ENCODE results near the gene LRRN2. TPM values are rescaled to one million over a fixed set of nuclear protein-coding genes. Genes with fewer than 3 reads are reported as not detected.

LRRN2 gene
- total RNA-seq, 2 donors from 2014 or later, result 11.4 to 16.2 TPM

GRCh38 chr1:204627436-204627835 lies 58.1 kb downstream of the LRRN2 start:
- peaks cover 9% of the 10 kb centered on the region for H3K4me1 Mint-ChIP-seq

GRCh38 chr1:204626381-204626780 lies 59.2 kb downstream of the LRRN2 start:
- H3K4me1 Mint-ChIP-seq, result peaks cover 9% of the 10 kb centered on the region
- H3K27me3 Mint-ChIP-seq (ENCODE audit: insufficient read depth), result no peaks in the 10 kb centered on the region
- H3K4me3 ChIP-seq (ENCODE audit: low read length), result no peak overlapping the region
- peaks cover 16% of the 10 kb centered on the region for H3K4me1 ChIP-seq (ENCODE audit: control insufficient read depth, insufficient read depth, low read length)
- H3K9me3 ChIP-seq (ENCODE audit: control insufficient read depth, low read length), result peaks cover 9% of the 10 kb centered on the region
- H3K27ac Mint-ChIP-seq, result no peak overlapping the region
- no peaks in the 10 kb centered on the region for H3K27me3 ChIP-seq (ENCODE audit: control insufficient read depth, insufficient read depth, low read length, poor library complexity, severe bottlenecking)
- peaks cover 11% of the 10 kb centered on the region for H3K36me3 Mint-ChIP-seq (ENCODE audit: low read depth)
- 85 to 89% methylated on average over 7 of the region's 7 CpGs for WGBS, 2 experiments (ENCODE audit: insufficient coverage in 1 of 2, insufficient read length in 1 of 2)
- no peak for TF ChIP-seq CTCF (conservative IDR thresholded peaks at IDR 0.05)
- H3K9ac ChIP-seq (ENCODE audit: extremely low read depth, low read length, poor library complexity, severe bottlenecking), result no peak overlapping the region
- H3K9me3 Mint-ChIP-seq, result peaks cover 8% of the 10 kb centered on the region
- H3K4me3 Mint-ChIP-seq, result no peak overlapping the region
- H3K36me3 ChIP-seq (ENCODE audit: control insufficient read depth, insufficient read depth, low read length), result no peaks in the 10 kb centered on the region
- H3K27ac ChIP-seq (ENCODE audit: low read depth, low read length), result no peak overlapping the region
- no peak for DNase-seq

More at GRCh38 chr1:204627436-204627835, 58.1 kb downstream of the LRRN2 start:
- Histone ChIP-seq H3K4me1 (ENCODE audit: control insufficient read depth, insufficient read depth, low read length) (peaks cover 16% of the 10 kb centered on the region), H3K27ac (ENCODE audit: low read depth, low read length) (no peak overlapping the region), H3K9ac (ENCODE audit: extremely low read depth, low read length, poor library complexity, severe bottlenecking) (no peak overlapping the region), H3K27me3 (ENCODE audit: control insufficient read depth, insufficient read depth, low read length, poor library complexity, severe bottlenecking) (no peaks in the 10 kb centered on the region), H3K36me3 (ENCODE audit: control insufficient read depth, insufficient read depth, low read length) (no peaks in the 10 kb centered on the region), H3K4me3 (ENCODE audit: low read length) (no peak overlapping the region), H3K9me3 (ENCODE audit: control insufficient read depth, low read length) (peaks cover 9% of the 10 kb centered on the region)
- Mint-ChIP-seq H3K4me3 (no peak overlapping the region), H3K27ac (peak overlapping the region; percentile 29), H3K9me3 (peaks cover 8% of the 10 kb centered on the region), H3K36me3 (ENCODE audit: low read depth) (peaks cover 14% of the 10 kb centered on the region), H3K27me3 (ENCODE audit: insufficient read depth) (no peaks in the 10 kb centered on the region)
- WGBS, 2 experiments (ENCODE audit: insufficient coverage in 1 of 2, insufficient read length in 1 of 2), result 89 to 94% methylated on average over 4 of the region's 4 CpGs
- TF ChIP-seq CTCF (conservative IDR thresholded peaks at IDR 0.05), result no peak
- DNase-seq, result no peak

GRCh38 chr1:204624631-204625216 lies 60.8 kb downstream of the LRRN2 start:
- H3K9ac ChIP-seq (ENCODE audit: extremely low read depth, low read length, poor library complexity, severe bottlenecking), result no peak overlapping the region
- peak; percentile 63 for DNase-seq
- H3K27me3 ChIP-seq (ENCODE audit: control insufficient read depth, insufficient read depth, low read length, poor library complexity, severe bottlenecking), result no peaks in the 10 kb centered on the region
- no peaks in the 10 kb centered on the region for H3K36me3 ChIP-seq (ENCODE audit: control insufficient read depth, insufficient read depth, low read length)
- H3K4me1 Mint-ChIP-seq, result peaks cover 9% of the 10 kb centered on the region
- H3K27ac ChIP-seq (ENCODE audit: low read depth, low read length), result no peak overlapping the region
- peaks cover 7% of the 10 kb centered on the region for H3K9me3 ChIP-seq (ENCODE audit: control insufficient read depth, low read length)
- peaks cover 7% of the 10 kb centered on the region for H3K9me3 Mint-ChIP-seq
- 83 to 90% methylated on average over 2 to 9 of the region's 12 CpGs for WGBS, 2 experiments (ENCODE audit: insufficient coverage in 1 of 2, insufficient read length in 1 of 2)
- peaks cover 11% of the 10 kb centered on the region for H3K36me3 Mint-ChIP-seq (ENCODE audit: low read depth)
- no peak overlapping the region for H3K4me3 Mint-ChIP-seq
- H3K27ac Mint-ChIP-seq, result no peak overlapping the region
- H3K4me1 ChIP-seq (ENCODE audit: control insufficient read depth, insufficient read depth, low read length), result peaks cover 16% of the 10 kb centered on the region
- no peak for TF ChIP-seq CTCF (conservative IDR thresholded peaks at IDR 0.05)
- H3K27me3 Mint-ChIP-seq (ENCODE audit: insufficient read depth), result no peaks in the 10 kb centered on the region
- H3K4me3 ChIP-seq (ENCODE audit: low read length), result no peak overlapping the region
